OCI-LY1 (cell line): ENCODE data around the gene C20orf204.

Experiments used
- H2AFZ ChIP-seq: fragments of 200-600 bp; sonication (generic), shearing (Covaris generic); 2 replicates; pipeline ENCODE4 v1.6.0; 2014; ENCODE audit warnings: antibody characterized with exemption, mild to moderate bottlenecking, low read length
- H3F3A ChIP-seq: fragments of 200-600 bp; sonication (generic), shearing (Covaris generic); 2 replicates; pipeline ENCODE4 v1.6.0; 2014; ENCODE audit warnings: mild to moderate bottlenecking, antibody characterized with exemption, low read length, moderate library complexity; ENCODE audit not compliant: insufficient read depth
- H3K27ac ChIP-seq: fragments of 200-600 bp; sonication (generic); 2 replicates; pipeline ENCODE4 v1.5.1; 2014; ENCODE audit warnings: low read length, mixed run types, mild to moderate bottlenecking, low read depth; ENCODE audit not compliant: poor library complexity, severe bottlenecking
- H3K27me3 ChIP-seq: fragments of 200-600 bp; sonication (generic); 2 replicates; pipeline ENCODE4 v1.6.0; 2014; ENCODE audit warnings: antibody characterized with exemption, mild to moderate bottlenecking, low read length, moderate library complexity; ENCODE audit not compliant: insufficient read depth
- H3K36me3 ChIP-seq: fragments of 200-600 bp; sonication (generic); 2 replicates; pipeline ENCODE4 v1.6.1; 2014; ENCODE audit warnings: mild to moderate bottlenecking, antibody characterized with exemption, low read length, moderate library complexity, mixed read lengths; ENCODE audit not compliant: insufficient read depth
- H3K4me1 ChIP-seq: fragments of 200-600 bp; sonication (generic); 2 replicates; pipeline ENCODE4 v1.5.1; 2014; ENCODE audit warnings: mild to moderate bottlenecking, low read length, moderate library complexity; ENCODE audit not compliant: insufficient read depth, severe bottlenecking
- H3K4me2 ChIP-seq: fragments of 200-600 bp; sonication (generic), shearing (Covaris generic); 2 replicates; pipeline ENCODE4 v1.6.1; 2014; ENCODE audit warnings: low read length
- H3K4me3 ChIP-seq: fragments of 200-600 bp; sonication (generic); 2 replicates; pipeline ENCODE4 v1.5.1; 2014; ENCODE audit warnings: low read length, low read depth, mild to moderate bottlenecking, mixed read lengths; ENCODE audit not compliant: poor library complexity, severe bottlenecking
- H3K79me2 ChIP-seq: fragments of 200-600 bp; shearing (Covaris generic); 2 replicates; pipeline ENCODE4 v1.6.1; 2016; ENCODE audit warnings: mixed run types, low read length, mixed read lengths; ENCODE audit not compliant: insufficient read depth
- H3K9ac ChIP-seq: fragments of 200-600 bp; sonication (generic), shearing (Covaris generic); 2 replicates; pipeline ENCODE4 v1.6.1; 2014; ENCODE audit warnings: mild to moderate bottlenecking, low read length, mixed read lengths
- H3K9me2 ChIP-seq: fragments of 200-600 bp; sonication (generic), shearing (Covaris generic); 2 replicates; pipeline ENCODE4 v1.6.1; 2014; ENCODE audit warnings: low read depth, mild to moderate bottlenecking, low read length, mixed read lengths
- H3K9me3 ChIP-seq: fragments of 200-600 bp; shearing (Covaris generic); 2 replicates; pipeline ENCODE4 v1.6.1; 2014; ENCODE audit warnings: low read length, mixed read lengths
- H4K20me1 ChIP-seq: fragments of 200-600 bp; sonication (generic), shearing (Covaris generic); 2 replicates; pipeline ENCODE4 v1.6.0; 2016; ENCODE audit warnings: mild to moderate bottlenecking, low read length; ENCODE audit not compliant: insufficient read depth
- CTCF ChIP-seq: fragments of 200-600 bp; sonication (generic), shearing (Covaris generic); IDR thresholded peaks from 2 replicates; pipeline ENCODE4 v1.5.1; 2017; ENCODE audit warnings: mild to moderate bottlenecking, antibody characterized with exemption, low read length, moderate library complexity, mixed read lengths
- EZH2 ChIP-seq: fragments of 200-600 bp; sonication (generic), shearing (Covaris generic); IDR thresholded peaks from 2 replicates; pipeline ENCODE4 v1.8.0; 2017; ENCODE audit warnings: borderline replicate concordance, mixed run types, mild to moderate bottlenecking, antibody characterized with exemption, low read length, moderate library complexity, mixed read lengths

Gene C20orf204

GRCh38 chr20:64073476-64074183, 37.6 kb downstream of the C20orf204 start:
- Histone ChIP-seq H3K9ac (no peak overlapping the region), H3K4me2 (no peak overlapping the region), H3K4me1 (peaks cover 18% of the 10 kb centered on the region), H3K4me3 (no peak overlapping the region), H2AFZ (no peak overlapping the region), H3F3A (no peaks in the 10 kb centered on the region), H3K27me3 (peaks cover 9% of the 10 kb centered on the region; the same call in 1 of the 2 replicates), H3K36me3 (no peaks in the 10 kb centered on the region; the same call in 1 of the 2 replicates), H3K9me2 (no peaks in the 10 kb centered on the region), H4K20me1 (no peaks in the 10 kb centered on the region), H3K79me2 (no peaks in the 10 kb centered on the region), H3K9me3 (no peaks in the 10 kb centered on the region), H3K27ac (no peak overlapping the region)
- TF ChIP-seq EZH2 (no peak), CTCF (no peak)

DNA sequence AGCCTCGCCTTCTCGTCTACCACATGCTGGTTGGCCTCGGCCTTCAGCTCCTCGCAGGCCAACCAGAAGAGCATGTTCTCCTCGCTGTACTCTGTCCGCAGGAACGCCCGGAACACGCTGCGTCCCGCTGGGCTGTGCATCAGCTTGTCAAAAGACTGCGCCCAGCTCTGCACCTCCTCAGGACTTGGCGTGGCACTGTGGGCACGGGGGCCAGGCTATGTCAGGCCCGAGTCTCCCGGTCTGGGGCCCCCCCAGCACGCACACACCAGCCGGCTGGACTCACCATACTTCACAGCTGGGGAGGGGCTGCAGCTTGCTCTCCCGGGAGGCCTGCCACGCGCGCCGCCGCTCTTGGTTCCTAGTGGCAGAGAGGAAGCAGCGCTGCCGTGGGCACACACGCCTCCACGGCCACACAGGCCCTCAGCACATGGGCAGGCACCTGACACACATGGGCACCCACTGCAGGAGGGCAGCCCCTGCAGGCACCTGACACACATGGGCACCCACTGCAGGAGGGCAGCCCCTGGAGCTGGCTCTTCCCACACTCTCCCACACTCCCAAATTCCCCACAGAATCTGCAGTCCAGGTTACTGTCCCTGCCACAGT, 38.3 kb downstream of the C20orf204 start:
- Histone ChIP-seq H4K20me1 (no peaks in the 10 kb centered on the region), H3K27ac (no peak overlapping the region), H3K9me2 (no peaks in the 10 kb centered on the region), H3K4me3 (no peak overlapping the region), H3K36me3 (no peaks in the 10 kb centered on the region; the same call in 1 of the 2 replicates), H2AFZ (no peak overlapping the region), H3F3A (no peaks in the 10 kb centered on the region), H3K79me2 (no peaks in the 10 kb centered on the region), H3K27me3 (0 out of 2 replicates have a peak, but pooled peaks cover 4% of the 10 kb centered on the region), H3K9me3 (no peaks in the 10 kb centered on the region), H3K9ac (no peak overlapping the region), H3K4me2 (no peak overlapping the region), H3K4me1 (peaks cover 24% of the 10 kb centered on the region)
- no peak for TF ChIP-seq EZH2
- no peak for TF ChIP-seq CTCF

GRCh38 chr20:64074963-64075362, 39.0 kb downstream of the C20orf204 start:
- no peaks in the 10 kb centered on the region; the same call in 1 of the 2 replicates for H3K36me3 ChIP-seq
- H3K27me3 ChIP-seq, result 0 out of 2 replicates have a peak, but pooled peaks cover 4% of the 10 kb centered on the region
- H3K4me3 ChIP-seq, result no peak overlapping the region
- no peak overlapping the region for H3K9ac ChIP-seq
- H3K27ac ChIP-seq, result no peak overlapping the region
- no peaks in the 10 kb centered on the region for H3K79me2 ChIP-seq
- TF ChIP-seq EZH2 (no peak), CTCF (no peak)
- no peak overlapping the region for H3K4me2 ChIP-seq
- H3F3A ChIP-seq, result no peaks in the 10 kb centered on the region
- no peak overlapping the region for H2AFZ ChIP-seq
- H3K4me1 ChIP-seq, result peaks cover 24% of the 10 kb centered on the region
- no peaks in the 10 kb centered on the region for H3K9me2 ChIP-seq
- H4K20me1 ChIP-seq, result no peaks in the 10 kb centered on the region
- no peaks in the 10 kb centered on the region for H3K9me3 ChIP-seq
